Peyer's patch (tissue), 4 donors: ENCODE measurements around the gene FPR3. TPM values are rescaled to one million over a fixed set of nuclear protein-coding genes. Genes with fewer than 3 reads are reported as not detected.

Experiments
- DNase-seq, 3 donors: peaks; one replicate each; pipeline ENCODE4 v3.0.0-alpha.2; 2017 to 2019
- H3K27ac ChIP-seq, 4 donors: fragments of 200-600 bp; sonication (generic); one replicate each; pipeline ENCODE4 v1.5.1; 2016 to 2019
- H3K27me3 ChIP-seq, 2 donors: fragments of 200-600 bp; sonication (generic); one replicate each; pipeline ENCODE4 v1.5.1; 2019
- H3K36me3 ChIP-seq, 3 donors: fragments of 200-600 bp; sonication (generic); one replicate each; pipeline ENCODE4 v1.5.1; 2016 to 2019
- H3K4me1 ChIP-seq, 4 donors: fragments of 200-600 bp; sonication (generic); one replicate each; pipeline ENCODE4 v1.5.1; 2016 to 2019
- H3K4me3 ChIP-seq, 4 donors: fragments of 200-600 bp; sonication (generic); 1 replicate in 3 of 4; 2 replicates in 1 of 4; pipeline ENCODE4 v1.5.1; 2016 to 2019; ENCODE audit warnings: mild to moderate bottlenecking in 1 of 4
- H3K9me3 ChIP-seq, 4 donors: fragments of 200-600 bp; sonication (generic); one replicate each; pipeline ENCODE4 v1.5.1; 2016 to 2019; ENCODE audit warnings: mild to moderate bottlenecking in 1 of 4
- POLR2A ChIP-seq, 2 donors: fragments of 450-650 bp; IDR thresholded peaks; one replicate each; pipeline ENCODE4 v1.5.1; 2017; ENCODE audit warnings: antibody characterized with exemption in 2 of 2, mild to moderate bottlenecking in 2 of 2, moderate library complexity in 2 of 2
- total RNA-seq, 4 donors: library from RNA; depleted of rRNA; stranded (reverse); fragments of >200 nt; gene quantifications; one replicate each; pipeline ENCODE4 v1.1.0, GENCODE V29; 2016
- TF ChIP-seq, protein P1 (sequence below), 6 experiments: fragments of 450-650 bp in 4 of 6; fragments of 200-600 bp in 2 of 6; sonication (generic) in 1 of 6; IDR thresholded peaks; one replicate each; pipeline ENCODE4 v1.5.1; 2017 to 2019; ENCODE audit warnings: antibody characterized with exemption in 6 of 6, mild to moderate bottlenecking in 3 of 6, moderate library complexity in 1 of 6

The FPR3 gene
- total RNA-seq, 4 donors from 2014 or later, result 2.3 to 3.3 (median 2.7) TPM; not detected in 1

DNA sequence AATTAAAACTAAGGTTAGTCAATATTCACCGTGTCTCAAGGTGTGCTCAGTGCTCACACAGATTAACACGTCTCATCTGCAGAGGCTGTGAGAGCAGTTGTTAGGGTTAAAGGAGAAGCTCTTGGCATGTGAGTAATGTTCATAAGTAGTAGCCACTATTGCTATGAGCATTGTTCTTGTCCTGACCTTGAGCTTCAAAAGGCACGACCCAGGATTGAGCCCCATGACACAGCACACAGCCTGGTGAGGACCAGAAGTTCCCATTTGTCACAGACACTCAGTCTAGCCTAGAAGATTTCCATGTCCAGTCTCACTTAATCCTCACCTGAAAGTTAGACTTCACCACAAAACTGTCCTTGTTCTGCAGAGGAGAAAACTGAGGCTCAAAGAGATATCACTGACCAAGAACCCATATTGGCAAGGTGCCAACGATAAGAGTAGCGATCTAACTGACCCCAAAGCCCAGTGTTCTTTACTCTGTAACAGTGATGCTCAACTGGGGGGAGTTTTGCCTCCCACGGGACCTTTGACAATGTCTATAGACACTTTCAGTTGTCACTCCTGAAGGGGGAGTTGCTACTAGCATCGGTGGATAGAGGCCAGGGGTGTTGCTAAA is 26.0 kb downstream of the FPR3 start:
- H3K9me3 ChIP-seq, result no peaks in the 10 kb centered on the region
- no peaks in the 10 kb centered on the region for H3K4me1 ChIP-seq
- H3K4me3 ChIP-seq, result no peak overlapping the region
- no peak for DNase-seq
- no peaks in the 10 kb centered on the region for H3K27me3 ChIP-seq
- H3K27ac ChIP-seq, result no peak overlapping the region
- TF ChIP-seq, protein P1, sequence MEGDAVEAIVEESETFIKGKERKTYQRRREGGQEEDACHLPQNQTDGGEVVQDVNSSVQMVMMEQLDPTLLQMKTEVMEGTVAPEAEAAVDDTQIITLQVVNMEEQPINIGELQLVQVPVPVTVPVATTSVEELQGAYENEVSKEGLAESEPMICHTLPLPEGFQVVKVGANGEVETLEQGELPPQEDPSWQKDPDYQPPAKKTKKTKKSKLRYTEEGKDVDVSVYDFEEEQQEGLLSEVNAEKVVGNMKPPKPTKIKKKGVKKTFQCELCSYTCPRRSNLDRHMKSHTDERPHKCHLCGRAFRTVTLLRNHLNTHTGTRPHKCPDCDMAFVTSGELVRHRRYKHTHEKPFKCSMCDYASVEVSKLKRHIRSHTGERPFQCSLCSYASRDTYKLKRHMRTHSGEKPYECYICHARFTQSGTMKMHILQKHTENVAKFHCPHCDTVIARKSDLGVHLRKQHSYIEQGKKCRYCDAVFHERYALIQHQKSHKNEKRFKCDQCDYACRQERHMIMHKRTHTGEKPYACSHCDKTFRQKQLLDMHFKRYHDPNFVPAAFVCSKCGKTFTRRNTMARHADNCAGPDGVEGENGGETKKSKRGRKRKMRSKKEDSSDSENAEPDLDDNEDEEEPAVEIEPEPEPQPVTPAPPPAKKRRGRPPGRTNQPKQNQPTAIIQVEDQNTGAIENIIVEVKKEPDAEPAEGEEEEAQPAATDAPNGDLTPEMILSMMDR (IDR thresholded peaks at IDR 0.05), result no peak
- no peak for TF ChIP-seq POLR2A (IDR thresholded peaks at IDR 0.05)
- no peaks in the 10 kb centered on the region for H3K36me3 ChIP-seq

- Histone ChIP-seq H3K4me3 (no peak overlapping the region), H3K27me3 (no peaks in the 10 kb centered on the region), H3K4me1 (no peaks in the 10 kb centered on the region), H3K36me3 (no peaks in the 10 kb centered on the region), H3K27ac (no peak overlapping the region), H3K9me3 (no peaks in the 10 kb centered on the region)
- no peak for DNase-seq
- TF ChIP-seq, protein P1 (IDR thresholded peaks at IDR 0.05), result no peak
- TF ChIP-seq POLR2A (IDR thresholded peaks at IDR 0.05), result no peak
These were observed 26.5 kb downstream of the FPR3 start for GRCh38 chr19:51821456-51821855.

DNA sequence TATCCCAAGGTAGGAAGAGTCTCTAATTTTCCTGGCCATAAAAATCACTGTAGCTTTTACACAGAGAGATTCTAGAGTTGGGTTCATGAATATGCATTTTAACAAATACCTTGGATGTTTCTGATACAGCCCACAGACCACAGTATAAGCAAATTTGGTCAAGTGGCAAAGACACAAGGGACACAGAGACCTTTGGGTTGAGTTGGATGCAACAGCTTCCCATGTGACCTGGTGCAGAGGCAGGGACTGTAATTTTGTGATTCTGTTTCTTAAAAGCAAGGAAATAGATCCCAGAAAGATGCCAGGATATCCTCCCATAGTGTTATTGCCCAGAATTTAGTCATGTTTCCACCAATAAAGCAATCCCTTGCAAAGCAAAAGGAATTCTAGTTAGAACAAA is 27.0 kb downstream of the FPR3 start:
- no peaks in the 10 kb centered on the region for H3K4me1 ChIP-seq
- no peak overlapping the region for H3K27ac ChIP-seq
- no peaks in the 10 kb centered on the region for H3K27me3 ChIP-seq
- DNase-seq, result no peak
- no peak for TF ChIP-seq POLR2A (IDR thresholded peaks at IDR 0.05)
- TF ChIP-seq, protein P1 (IDR thresholded peaks at IDR 0.05), result no peak
- H3K4me3 ChIP-seq, result no peak overlapping the region
- H3K36me3 ChIP-seq, result no peaks in the 10 kb centered on the region
- no peaks in the 10 kb centered on the region for H3K9me3 ChIP-seq

DNA sequence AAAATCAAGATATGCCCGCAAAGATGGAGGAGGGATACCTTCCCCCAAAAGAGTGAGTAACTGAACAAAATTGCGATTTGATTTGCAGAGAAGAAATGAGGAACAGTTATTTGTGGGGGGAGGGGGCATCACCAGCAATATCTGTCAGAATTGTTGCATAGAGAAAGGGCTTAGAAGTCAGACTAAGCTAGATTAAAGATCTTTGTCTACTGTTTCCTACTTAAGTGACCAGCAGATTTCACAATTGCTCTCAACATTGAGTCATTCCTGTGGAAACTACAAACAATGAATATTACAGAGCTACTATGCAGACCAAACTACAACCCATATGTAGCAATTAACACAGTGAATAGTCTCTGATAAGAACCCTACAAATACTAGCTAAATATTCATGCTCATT is 27.4 kb downstream of the FPR3 start:
- TF ChIP-seq, protein P1 (IDR thresholded peaks at IDR 0.05), result no peak
- TF ChIP-seq POLR2A (IDR thresholded peaks at IDR 0.05), result no peak
- Histone ChIP-seq H3K9me3 (no peaks in the 10 kb centered on the region), H3K36me3 (no peaks in the 10 kb centered on the region), H3K27me3 (no peaks in the 10 kb centered on the region), H3K4me1 (no peaks in the 10 kb centered on the region), H3K4me3 (no peak overlapping the region), H3K27ac (no peak overlapping the region)
- DNase-seq, result no peak

DNA sequence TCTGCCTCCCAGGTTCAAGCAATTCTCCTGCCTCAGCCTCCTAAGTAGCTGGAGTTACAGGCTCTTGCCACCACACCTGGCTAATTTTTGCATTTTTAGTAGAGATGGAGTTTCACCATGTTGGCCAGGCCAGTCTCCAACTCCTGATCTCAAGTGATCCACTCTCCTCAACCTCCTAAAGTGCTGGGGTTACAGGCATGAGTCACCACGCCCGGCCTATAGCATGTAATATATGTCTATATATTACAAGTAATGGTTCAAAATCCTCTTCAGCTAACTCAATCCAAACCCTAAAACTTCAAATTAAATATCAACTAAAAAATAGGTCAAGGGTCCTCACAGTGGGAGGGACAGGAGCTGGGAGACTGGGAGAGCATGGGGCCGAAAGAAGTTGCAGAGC is 28.0 kb downstream of the FPR3 start:
- Histone ChIP-seq H3K27me3 (no peaks in the 10 kb centered on the region), H3K9me3 (no peaks in the 10 kb centered on the region), H3K4me1 (no peaks in the 10 kb centered on the region), H3K27ac (no peak overlapping the region), H3K4me3 (no peak overlapping the region), H3K36me3 (no peaks in the 10 kb centered on the region)
- no peak for DNase-seq
- TF ChIP-seq, protein P1 (IDR thresholded peaks at IDR 0.05), result no peak
- no peak for TF ChIP-seq POLR2A (IDR thresholded peaks at IDR 0.05)
